ENCODE results near the gene LCP2. TPM values are rescaled to one million over a fixed set of nuclear protein-coding genes. Genes with fewer than 3 reads are reported as not detected.

Gene LCP2
- total RNA-seq, 1 experiment from 2014 or later: not detected

DNA sequence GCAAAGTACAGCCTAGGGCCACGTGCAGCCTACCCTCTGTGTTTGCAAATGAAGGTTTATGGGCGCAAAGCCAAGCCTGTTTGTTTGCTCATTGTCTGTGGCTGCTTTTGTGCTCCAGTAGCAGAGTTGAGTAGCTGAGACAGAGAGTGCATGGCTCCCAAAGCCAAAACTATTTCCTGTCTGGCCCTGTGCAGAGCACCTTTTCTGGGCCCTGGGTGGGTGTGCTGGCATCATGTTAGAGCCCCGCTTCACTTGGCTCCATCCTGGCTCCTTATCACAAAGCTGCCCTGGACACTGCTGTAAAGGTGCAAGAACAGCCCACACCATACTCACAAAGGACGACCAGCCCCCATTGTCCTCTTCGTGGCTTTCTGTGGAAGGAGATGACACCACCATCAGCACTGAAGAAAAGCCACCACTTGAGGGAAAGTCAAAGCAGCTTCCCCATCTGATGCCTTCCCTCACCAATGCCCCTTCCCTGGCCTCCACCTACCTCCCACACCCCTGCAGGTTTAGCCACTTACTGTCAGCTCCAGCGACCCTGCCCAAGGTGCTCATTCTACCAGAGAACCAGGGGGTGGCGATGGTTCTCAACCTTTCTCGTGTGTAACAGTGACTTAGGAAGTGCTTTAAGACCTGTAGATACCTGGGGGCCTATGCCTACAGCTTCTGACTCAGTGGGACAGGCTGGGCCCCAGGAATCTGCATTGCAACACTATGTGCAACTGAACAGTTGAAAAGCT is 23.4 kb downstream of the LCP2 start:
- H3K23me2 ChIP-seq (ENCODE audit: insufficient read length, low read depth, low read length, poor library complexity, severe bottlenecking): no peaks in the 10 kb centered on the region
- no peak overlapping the region for H3T11ph ChIP-seq (ENCODE audit: low read length)
- H3K27ac ChIP-seq (ENCODE audit: insufficient read length, low read depth, low read length): no peak overlapping the region
- H3K79me2 ChIP-seq (ENCODE audit: insufficient read depth, low read length): no peaks in the 10 kb centered on the region
- no peaks in the 10 kb centered on the region for H3K9me3 ChIP-seq (ENCODE audit: control insufficient read depth, low read depth, low read length)
- H2BK120ac ChIP-seq (ENCODE audit: low read depth, low read length, poor library complexity, severe bottlenecking): no peak overlapping the region
- H2BK15ac ChIP-seq (ENCODE audit: low read depth, low read length): no peak overlapping the region
- no peak overlapping the region for H3K18ac ChIP-seq (ENCODE audit: insufficient read length, low read depth, low read length)
- H3K4me1 ChIP-seq (ENCODE audit: insufficient read depth, low read length): peaks cover 10% of the 10 kb centered on the region; the same call in 1 of the 2 replicates
- H3K14ac ChIP-seq (ENCODE audit: insufficient read depth, low read length): no peak overlapping the region
- WGBS (ENCODE audit: extremely low coverage, insufficient read length, low lambda C conversion rate): no CpG with 5 or more reads among the region's 8 CpGs
- no peak overlapping the region for H3K56ac ChIP-seq (ENCODE audit: insufficient read length, low read depth, low read length)
- no peak overlapping the region for H3K9ac ChIP-seq (ENCODE audit: extremely low read depth, insufficient read length, low read length)
- no peaks in the 10 kb centered on the region; the same call in 1 of the 2 replicates for H3K27me3 ChIP-seq (ENCODE audit: insufficient read depth, low read length)
- no peak overlapping the region for H2AFZ ChIP-seq (ENCODE audit: low read length)
- no peak overlapping the region for H3K4ac ChIP-seq (ENCODE audit: low read depth, low read length)
- no peak overlapping the region for H2BK12ac ChIP-seq (ENCODE audit: insufficient read length, low read depth, low read length)
- H4K5ac ChIP-seq (ENCODE audit: insufficient read length, low read depth, low read length): no peak overlapping the region
- H2BK20ac ChIP-seq (ENCODE audit: low read depth, low read length, poor library complexity, severe bottlenecking): no peak overlapping the region
- H3K9me3 Mint-ChIP-seq: no peaks in the 10 kb centered on the region
- H2BK5ac ChIP-seq (ENCODE audit: insufficient read length, low read length): no peak overlapping the region
- TF ChIP-seq, protein P1, sequence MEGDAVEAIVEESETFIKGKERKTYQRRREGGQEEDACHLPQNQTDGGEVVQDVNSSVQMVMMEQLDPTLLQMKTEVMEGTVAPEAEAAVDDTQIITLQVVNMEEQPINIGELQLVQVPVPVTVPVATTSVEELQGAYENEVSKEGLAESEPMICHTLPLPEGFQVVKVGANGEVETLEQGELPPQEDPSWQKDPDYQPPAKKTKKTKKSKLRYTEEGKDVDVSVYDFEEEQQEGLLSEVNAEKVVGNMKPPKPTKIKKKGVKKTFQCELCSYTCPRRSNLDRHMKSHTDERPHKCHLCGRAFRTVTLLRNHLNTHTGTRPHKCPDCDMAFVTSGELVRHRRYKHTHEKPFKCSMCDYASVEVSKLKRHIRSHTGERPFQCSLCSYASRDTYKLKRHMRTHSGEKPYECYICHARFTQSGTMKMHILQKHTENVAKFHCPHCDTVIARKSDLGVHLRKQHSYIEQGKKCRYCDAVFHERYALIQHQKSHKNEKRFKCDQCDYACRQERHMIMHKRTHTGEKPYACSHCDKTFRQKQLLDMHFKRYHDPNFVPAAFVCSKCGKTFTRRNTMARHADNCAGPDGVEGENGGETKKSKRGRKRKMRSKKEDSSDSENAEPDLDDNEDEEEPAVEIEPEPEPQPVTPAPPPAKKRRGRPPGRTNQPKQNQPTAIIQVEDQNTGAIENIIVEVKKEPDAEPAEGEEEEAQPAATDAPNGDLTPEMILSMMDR (conservative IDR thresholded peaks at IDR 0.05): peak; percentile 65
- DNase-seq: peak; percentile 75
- no peaks in the 10 kb centered on the region for H3K79me1 ChIP-seq (ENCODE audit: insufficient read depth, low read depth, low read length, poor library complexity, severe bottlenecking)
- no peaks in the 10 kb centered on the region; a peak in 1 of 7 replicates for H3K36me3 Mint-ChIP-seq (ENCODE audit: insufficient read depth in 1 of 3, low read depth in 3 of 3)
- H4K91ac ChIP-seq (ENCODE audit: insufficient read length, low read depth, low read length): no peak overlapping the region
- no peak overlapping the region for H3K23ac ChIP-seq (ENCODE audit: insufficient read length, low read depth, low read length)
- no peak overlapping the region for H4K8ac ChIP-seq (replicated peaks; ENCODE audit: insufficient read length, low read depth, low read length)
- H3K4me1 Mint-ChIP-seq: peaks cover 30 to 31% of the 10 kb centered on the region in 2 experiments
- no peak overlapping the region for H3K4me3 Mint-ChIP-seq
- H3K27me3 Mint-ChIP-seq (ENCODE audit: low read depth): peaks cover 14% of the 10 kb centered on the region
- H2AK5ac ChIP-seq (ENCODE audit: insufficient read length, low read length): no peak overlapping the region
- H4K20me1 ChIP-seq (ENCODE audit: control insufficient read depth, insufficient read depth, insufficient read length): no peaks in the 10 kb centered on the region
- H3K27ac Mint-ChIP-seq: 0 out of 7 replicates have a peak overlapping the region, but pooled peaks of 1 of the 3 experiments have one; percentile 18
- no peak overlapping the region for H3K4me2 ChIP-seq (ENCODE audit: insufficient read depth, insufficient read length, low read length)

Data from H9 (cell line).